ENCODE measurements around the gene GADD45B.
"Not testable (repeated sequence)": the region's sequence is repeated elsewhere in the genome, so short reads cannot be mapped to it uniquely, and the experiment has no call there.

Gene GADD45B

GRCh38 chr19:2490659-2491058 is 14.7 kb downstream of the GADD45B start:
- no peak for DNase-seq

GRCh38 chr19:2491130-2491801 is 15.3 kb downstream of the GADD45B start:
- DNase-seq: no peak

- no peak for DNase-seq
Observed at GRCh38 chr19:2492870-2493269, 16.9 kb downstream of the GADD45B start.

GRCh38 chr19:2493448-2493847 is 17.5 kb downstream of the GADD45B start:
- not testable (repeated sequence) for DNase-seq

GRCh38 chr19:2494084-2494446 is 18.1 kb downstream of the GADD45B start:
- DNase-seq: no peak

GRCh38 chr19:2494447-2495129 is 18.7 kb downstream of the GADD45B start:
- no peak for DNase-seq

- no peak for DNase-seq
Observed at GRCh38 chr19:2495130-2495641, 19.3 kb downstream of the GADD45B start.

- no peak for DNase-seq
Observed at GRCh38 chr19:2495651-2496316, 19.9 kb downstream of the GADD45B start.

GRCh38 chr19:2497186-2497585 is 21.3 kb downstream of the GADD45B start:
- no peak for DNase-seq

GRCh38 chr19:2500156-2500555 is 24.2 kb downstream of the GADD45B start:
- no peak for DNase-seq

GRCh38 chr19:2500841-2501261 is 24.9 kb downstream of the GADD45B start:
- DNase-seq: no peak

GRCh38 chr19:2503521-2504109 is 27.7 kb downstream of the GADD45B start:
- DNase-seq: peak; percentile 48

- not testable (repeated sequence) for DNase-seq
Observed at GRCh38 chr19:2506656-2507055, 30.7 kb downstream of the GADD45B start.

- DNase-seq: no peak
Observed at GRCh38 chr19:2507109-2507508, 31.2 kb downstream of the GADD45B start.

GRCh38 chr19:2509096-2509495 is 33.2 kb downstream of the GADD45B start:
- no peak for DNase-seq

- no peak for DNase-seq
Observed at GRCh38 chr19:2511570-2511969, 35.6 kb downstream of the GADD45B start.

- no peak for DNase-seq
Observed at GRCh38 chr19:2511991-2512390, 36.1 kb downstream of the GADD45B start.

- DNase-seq: no peak
Observed at GRCh38 chr19:2512523-2513431, 36.9 kb downstream of the GADD45B start.

- no peak for DNase-seq
Observed at GRCh38 chr19:2514981-2515518, 39.1 kb downstream of the GADD45B start.

- no peak for DNase-seq
Observed at GRCh38 chr19:2516727-2517126, 40.8 kb downstream of the GADD45B start.

GRCh38 chr19:2517881-2518601 is 42.1 kb downstream of the GADD45B start:
- no peak for DNase-seq

Data from NK-92 treated with Interleukin-12 subunit alpha and Interleukin-12 subunit beta, amount 100 ng/mL, for 24 hours (cell line).